Fibroblast of lung (primary cell): Measurements from ENCODE around the gene MATN4. TPM values are rescaled to one million over a fixed set of nuclear protein-coding genes. Genes with fewer than 3 reads are reported as not detected.

Source experiments
- DNase-seq, 2 donors: peaks; one replicate each; pipeline versions ENCODE4 v3.0.0 to v3.0.0-alpha.2; 2010; ENCODE audit warnings: low read depth in 2 of 2
- H2AFZ ChIP-seq: 2 replicates; pipeline ENCODE4 v1.5.1; 2012; ENCODE audit warnings: low read length, control low read depth, inconsistent platforms
- H3K27ac ChIP-seq: 2 replicates; pipeline ENCODE4 v1.5.1; 2011; ENCODE audit warnings: low read length, control low read depth; ENCODE audit not compliant: insufficient read depth
- H3K27me3 ChIP-seq: 2 replicates; pipeline ENCODE4 v1.5.1; 2011; ENCODE audit warnings: mild to moderate bottlenecking, low read length; ENCODE audit not compliant: control insufficient read depth, insufficient read depth
- H3K36me3 ChIP-seq: 2 replicates; pipeline ENCODE4 v1.5.1; 2011; ENCODE audit warnings: low read length; ENCODE audit not compliant: control insufficient read depth, insufficient read depth
- H3K4me1 ChIP-seq: 2 replicates; pipeline ENCODE4 v1.5.1; 2011; ENCODE audit warnings: low read length; ENCODE audit not compliant: control insufficient read depth, insufficient read depth; ENCODE audit errors: extremely low read depth
- H3K4me2 ChIP-seq: 2 replicates; pipeline ENCODE4 v1.5.1; 2011; ENCODE audit warnings: low read length, control low read depth; ENCODE audit not compliant: insufficient read depth; ENCODE audit errors: extremely low read depth
- H3K4me3 ChIP-seq, 4 experiments: fragments of 200-600 bp in 1 of 4; sonication (generic) in 1 of 4; replicated peaks in 1 of 4; 2 replicates each; pipeline ENCODE4 v1.5.1; 2011 to 2016; ENCODE audit warnings: low read length in 4 of 4, low read depth in 3 of 4, mild to moderate bottlenecking in 3 of 4, control low read depth in 2 of 4, inconsistent platforms in 1 of 4, mixed read lengths in 1 of 4; ENCODE audit not compliant: insufficient read depth in 1 of 4; ENCODE audit errors: control extremely low read depth in 1 of 4
- H3K79me2 ChIP-seq: 2 replicates; pipeline ENCODE4 v1.5.1; 2012; ENCODE audit warnings: mild to moderate bottlenecking, low read length, inconsistent platforms; ENCODE audit not compliant: control insufficient read depth, insufficient read depth
- H3K9ac ChIP-seq: 2 replicates; pipeline ENCODE4 v1.5.1; 2011; ENCODE audit warnings: mild to moderate bottlenecking, low read length, control low read depth; ENCODE audit not compliant: insufficient read depth
- H3K9me3 ChIP-seq: 2 replicates; pipeline ENCODE4 v1.5.1; 2012; ENCODE audit warnings: low read depth, low read length; ENCODE audit not compliant: control insufficient read depth, insufficient read depth
- H4K20me1 ChIP-seq: 2 replicates; pipeline ENCODE4 v1.5.1; 2011; ENCODE audit warnings: low read length; ENCODE audit not compliant: control insufficient read depth, insufficient read depth; ENCODE audit errors: extremely low read depth
- CTCF ChIP-seq, 2 donors: IDR thresholded peaks in 1 of 2; conservative IDR thresholded peaks in 1 of 2; 1 replicate in 1 of 2; 2 replicates in 1 of 2; pipeline ENCODE4 v1.5.1; 2011 to 2012; ENCODE audit warnings: low read length in 2 of 2, control low read depth in 1 of 2, inconsistent platforms in 1 of 2, low read depth in 1 of 2, mild to moderate bottlenecking in 1 of 2
- EZH2 ChIP-seq: IDR thresholded peaks from 2 replicates; pipeline ENCODE4 v1.5.1; 2012; ENCODE audit warnings: low read length, control low read depth, mild to moderate bottlenecking; ENCODE audit errors: missing control alignments
- polyA plus RNA-seq, 2 donors: library from polyadenylated mRNA; depleted of rRNA in 1 of 2; stranded (reverse) in 1 of 2; unstranded in 1 of 2; fragments of >200 nt; gene quantifications; 2 replicates each; pipeline ENCODE4 v1.2.1, GENCODE V29; 2011 to 2012; ENCODE audit warnings: missing spikeins in 1 of 2
- total RNA-seq: library from RNA; depleted of rRNA; stranded (reverse); fragments of >200 nt; gene quantifications from 2 replicates; pipeline ENCODE4 v1.2.1, GENCODE V29; 2014

Gene MATN4
- total and polyA plus RNA-seq, 2 donors (not counting 1 experiment from before 2014, with no cell fraction given), result under 0.01 to 0.06 TPM

- Histone ChIP-seq H3K4me2 (no peak overlapping the region), H3K36me3 (no peaks in the 10 kb centered on the region), H3K9me3 (no peaks in the 10 kb centered on the region), H3K27ac (no peak overlapping the region), H3K27me3 (peaks cover 4% of the 10 kb centered on the region), H3K4me3 (no peak overlapping the region), H4K20me1 (no peaks in the 10 kb centered on the region), H3K4me1 (no peaks in the 10 kb centered on the region), H3K79me2 (no peaks in the 10 kb centered on the region), H2AFZ (no peak overlapping the region), H3K9ac (no peak overlapping the region)
- TF ChIP-seq CTCF (conservative IDR thresholded peaks at IDR 0.05 in 1 of 2, IDR thresholded peaks at IDR 0.05 in 1 of 2; ENCODE audit: low read depth in 1 of 2, low read length in 2 of 2), result no peak
- no peak for TF ChIP-seq EZH2
- no peak for DNase-seq
Observed at GRCh38 chr20:45251884-45252560, 56.1 kb downstream of the MATN4 start.

GRCh38 chr20:45248609-45249008 is 59.5 kb downstream of the MATN4 start:
- no peak for DNase-seq
- TF ChIP-seq CTCF (conservative IDR thresholded peaks at IDR 0.05 in 1 of 2, IDR thresholded peaks at IDR 0.05 in 1 of 2; ENCODE audit: low read depth in 1 of 2, low read length in 2 of 2), result no peak
- TF ChIP-seq EZH2, result no peak
- no peak overlapping the region for H3K27ac ChIP-seq
- no peaks in the 10 kb centered on the region for H3K79me2 ChIP-seq
- H3K27me3 ChIP-seq, result peaks cover 6% of the 10 kb centered on the region
- H3K9me3 ChIP-seq, result no peaks in the 10 kb centered on the region
- no peaks in the 10 kb centered on the region for H3K4me1 ChIP-seq
- no peaks in the 10 kb centered on the region for H4K20me1 ChIP-seq
- no peak overlapping the region for H3K4me2 ChIP-seq
- H3K9ac ChIP-seq, result no peak overlapping the region
- no peak overlapping the region for H2AFZ ChIP-seq
- H3K4me3 ChIP-seq, result no peak overlapping the region
- no peaks in the 10 kb centered on the region for H3K36me3 ChIP-seq

- no peak for DNase-seq
- H3K9ac ChIP-seq, result no peak overlapping the region
- no peaks in the 10 kb centered on the region for H4K20me1 ChIP-seq
- no peaks in the 10 kb centered on the region for H3K36me3 ChIP-seq
- no peak for TF ChIP-seq CTCF (conservative IDR thresholded peaks at IDR 0.05 in 1 of 2, IDR thresholded peaks at IDR 0.05 in 1 of 2; ENCODE audit: low read depth in 1 of 2, low read length in 2 of 2)
- TF ChIP-seq EZH2, result no peak
- H3K9me3 ChIP-seq, result no peaks in the 10 kb centered on the region
- H3K79me2 ChIP-seq, result no peaks in the 10 kb centered on the region
- no peaks in the 10 kb centered on the region for H3K4me1 ChIP-seq
- H3K27ac ChIP-seq, result no peak overlapping the region
- no peak overlapping the region for H3K4me3 ChIP-seq
- no peak overlapping the region for H3K4me2 ChIP-seq
- peaks cover 6% of the 10 kb centered on the region for H3K27me3 ChIP-seq
- H2AFZ ChIP-seq, result no peak overlapping the region
Observed at GRCh38 chr20:45247865-45248264, 60.2 kb downstream of the MATN4 start.
